Measurements from ENCODE around the gene DZIP1.

DZIP1 gene

GRCh38 chr13:95630593-95630992 lies 13.9 kb downstream of the DZIP1 start:
- DNase-seq (ENCODE audit: low read depth) = no peak
- H3K4me3 ChIP-seq (ENCODE audit: control insufficient read depth, low read depth, low read length) = no peak overlapping the region
- TF ChIP-seq CTCF (IDR thresholded peaks at IDR 0.05; ENCODE audit: control insufficient read depth, insufficient read depth, low read depth, low read length, missing control alignments) = no peak

- no peak for TF ChIP-seq CTCF (IDR thresholded peaks at IDR 0.05; ENCODE audit: control insufficient read depth, insufficient read depth, low read depth, low read length, missing control alignments)
- DNase-seq (ENCODE audit: low read depth) = no peak
- no peak overlapping the region for H3K4me3 ChIP-seq (ENCODE audit: control insufficient read depth, low read depth, low read length)
Measured at GRCh38 chr13:95629071-95629470, 15.4 kb downstream of the DZIP1 start.

GRCh38 chr13:95628488-95628887 lies 16.0 kb downstream of the DZIP1 start:
- no peak overlapping the region for H3K4me3 ChIP-seq (ENCODE audit: control insufficient read depth, low read depth, low read length)
- TF ChIP-seq CTCF (IDR thresholded peaks at IDR 0.05; ENCODE audit: control insufficient read depth, insufficient read depth, low read depth, low read length, missing control alignments) = no peak
- DNase-seq (ENCODE audit: low read depth) = no peak

- H3K4me3 ChIP-seq (ENCODE audit: control insufficient read depth, low read depth, low read length) = no peak overlapping the region
- peak; percentile 21 for DNase-seq (ENCODE audit: low read depth)
- TF ChIP-seq CTCF (IDR thresholded peaks at IDR 0.05; ENCODE audit: control insufficient read depth, insufficient read depth, low read depth, low read length, missing control alignments) = no peak
Measured at GRCh38 chr13:95627590-95627989, 16.9 kb downstream of the DZIP1 start.

GRCh38 chr13:95626768-95627167 lies 17.7 kb downstream of the DZIP1 start:
- TF ChIP-seq CTCF (IDR thresholded peaks at IDR 0.05; ENCODE audit: control insufficient read depth, insufficient read depth, low read depth, low read length, missing control alignments) = no peak
- H3K4me3 ChIP-seq (ENCODE audit: control insufficient read depth, low read depth, low read length) = no peak overlapping the region
- no peak for DNase-seq (ENCODE audit: low read depth)

- peak; percentile 73 for TF ChIP-seq CTCF (IDR thresholded peaks at IDR 0.05; ENCODE audit: control insufficient read depth, insufficient read depth, low read depth, low read length, missing control alignments)
- DNase-seq (ENCODE audit: low read depth) = no peak
- H3K4me3 ChIP-seq (ENCODE audit: control insufficient read depth, low read depth, low read length) = no peak overlapping the region
Measured at GRCh38 chr13:95624020-95624419, 20.5 kb downstream of the DZIP1 start.

- no peak for DNase-seq (ENCODE audit: low read depth)
- no peak overlapping the region for H3K4me3 ChIP-seq (ENCODE audit: control insufficient read depth, low read depth, low read length)
- no peak for TF ChIP-seq CTCF (IDR thresholded peaks at IDR 0.05; ENCODE audit: control insufficient read depth, insufficient read depth, low read depth, low read length, missing control alignments)
Measured at GRCh38 chr13:95623141-95623540, 21.4 kb downstream of the DZIP1 start.
